Measurements from ENCODE around the gene TMEM129.

DNA sequence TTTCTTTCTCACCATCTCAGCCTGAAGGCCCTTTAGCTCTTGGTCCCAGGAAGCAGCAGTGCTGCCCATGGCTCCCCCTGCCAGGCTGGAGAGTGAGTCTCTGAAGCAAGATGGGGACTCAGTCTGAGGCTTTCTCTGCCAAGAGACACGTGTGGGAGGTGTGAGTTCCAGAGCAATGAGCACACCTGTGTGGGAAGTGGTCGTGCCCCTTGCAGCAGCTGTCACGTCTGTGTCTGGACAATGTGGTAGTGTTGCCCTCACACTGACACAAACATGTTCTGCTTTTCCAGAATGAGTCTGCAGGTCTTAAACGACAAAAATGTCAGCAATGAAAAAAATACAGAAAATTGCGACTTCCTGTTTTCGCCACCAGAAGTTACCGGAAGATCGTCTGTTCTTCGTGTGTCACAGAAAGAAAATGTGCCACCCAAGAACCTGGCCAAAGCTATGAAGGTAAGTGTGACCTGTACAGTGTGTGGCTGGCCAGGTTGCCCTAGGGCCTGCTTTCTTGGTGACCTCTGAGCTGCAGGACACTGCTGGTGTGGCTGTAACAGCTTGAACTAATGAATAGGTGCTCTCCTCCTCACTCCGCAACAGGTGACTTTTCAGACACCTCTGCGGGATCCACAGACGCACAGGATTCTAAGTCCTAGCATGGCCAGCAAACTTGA, 2.1 kb upstream of the TMEM129 start:
- TF ChIP-seq, protein P1, sequence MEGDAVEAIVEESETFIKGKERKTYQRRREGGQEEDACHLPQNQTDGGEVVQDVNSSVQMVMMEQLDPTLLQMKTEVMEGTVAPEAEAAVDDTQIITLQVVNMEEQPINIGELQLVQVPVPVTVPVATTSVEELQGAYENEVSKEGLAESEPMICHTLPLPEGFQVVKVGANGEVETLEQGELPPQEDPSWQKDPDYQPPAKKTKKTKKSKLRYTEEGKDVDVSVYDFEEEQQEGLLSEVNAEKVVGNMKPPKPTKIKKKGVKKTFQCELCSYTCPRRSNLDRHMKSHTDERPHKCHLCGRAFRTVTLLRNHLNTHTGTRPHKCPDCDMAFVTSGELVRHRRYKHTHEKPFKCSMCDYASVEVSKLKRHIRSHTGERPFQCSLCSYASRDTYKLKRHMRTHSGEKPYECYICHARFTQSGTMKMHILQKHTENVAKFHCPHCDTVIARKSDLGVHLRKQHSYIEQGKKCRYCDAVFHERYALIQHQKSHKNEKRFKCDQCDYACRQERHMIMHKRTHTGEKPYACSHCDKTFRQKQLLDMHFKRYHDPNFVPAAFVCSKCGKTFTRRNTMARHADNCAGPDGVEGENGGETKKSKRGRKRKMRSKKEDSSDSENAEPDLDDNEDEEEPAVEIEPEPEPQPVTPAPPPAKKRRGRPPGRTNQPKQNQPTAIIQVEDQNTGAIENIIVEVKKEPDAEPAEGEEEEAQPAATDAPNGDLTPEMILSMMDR (conservative IDR thresholded peaks at IDR 0.05; ENCODE audit: low read length) = no peak; the same call in 1 of the 2 replicates
- TF ChIP-seq EZH2phosphoT487 (IDR thresholded peaks at IDR 0.05; ENCODE audit: borderline replicate concordance, low read depth, low read length) = no peak

All from OCI-LY7 (cell line).